WTC11 (cell line): ENCODE results near the gene ZNF277. TPM values are rescaled to one million over a fixed set of nuclear protein-coding genes. Genes with fewer than 3 reads are reported as not detected.

Experiments
- ATAC-seq: fragments of 200-7000 bp; cut with Tn5 transposase; 2 replicates; pipeline ENCODE4 v1.10.0; 2021; ENCODE audit warnings: mild to moderate bottlenecking, moderate library complexity
- CTCF ChIA-PET: fragments of 300-600 bp; sonication (Branson Sonifier 250); formaldehyde crosslinking; loops from one replicate; lab custom pipeline; 2021; ENCODE audit warnings: antibody characterized with exemption; lab: Charles Lee
- POLR2A ChIA-PET: fragments of 350-600 bp; sonication (Branson Sonifier 250); formaldehyde crosslinking; loops from one replicate; lab custom pipeline; 2021; ENCODE audit warnings: antibody characterized with exemption; lab: Charles Lee
- DNase-seq: peaks from one replicate; pipeline ENCODE4 v3.0.0; 2021; ENCODE audit warnings: low spot score
- H3K27ac Mint-ChIP-seq: 2 replicates; pipeline ENCODE4 v1.8.0; 2021; ENCODE audit warnings: mixed read lengths
- H3K27me3 Mint-ChIP-seq: 2 replicates; pipeline ENCODE4 v1.8.0; 2021; ENCODE audit warnings: low read depth, mild to moderate bottlenecking, moderate library complexity, mixed read lengths
- H3K36me3 Mint-ChIP-seq: 2 replicates; pipeline ENCODE4 v1.8.0; 2021; ENCODE audit warnings: mixed read lengths
- H3K4me1 Mint-ChIP-seq: 2 replicates; pipeline ENCODE4 v1.8.0; 2022; ENCODE audit warnings: mixed read lengths
- H3K4me3 Mint-ChIP-seq: 2 replicates; pipeline ENCODE4 v1.8.0; 2021; ENCODE audit warnings: mild to moderate bottlenecking, moderate library complexity, mixed read lengths
- H3K9me3 Mint-ChIP-seq: 2 replicates; pipeline ENCODE4 v1.8.0; 2021; ENCODE audit warnings: mixed read lengths
- CREB1 ChIP-seq: sonication (generic); formaldehyde crosslinking; IDR thresholded peaks from 2 replicates; pipeline ENCODE4 v1.8.0; 2023; ENCODE audit warnings: mild to moderate bottlenecking, missing genetic modification reagents
- ELF4 ChIP-seq: sonication (generic); formaldehyde crosslinking; IDR thresholded peaks from 2 replicates; pipeline ENCODE4 v1.8.1; 2022; ENCODE audit warnings: low read depth, mild to moderate bottlenecking, moderate library complexity, missing genetic modification reagents
- EMX1 ChIP-seq: fragments of 250-450 bp; sonication (Bioruptor Pico); IDR thresholded peaks from 2 replicates; pipeline ENCODE4 v1.8.0; 2021; ENCODE audit warnings: mild to moderate bottlenecking
- MXD4 ChIP-seq: fragments of 250-450 bp; sonication (Bioruptor Pico); IDR thresholded peaks from 2 replicates; pipeline ENCODE4 v1.8.0; 2021; ENCODE audit warnings: mild to moderate bottlenecking, moderate library complexity, borderline replicate concordance
- NFYB ChIP-seq: sonication (generic); formaldehyde crosslinking; conservative IDR thresholded peaks from 2 replicates; pipeline ENCODE4 v1.8.0; 2022; ENCODE audit warnings: low read depth, missing genetic modification reagents
- NR2C2 ChIP-seq: sonication (generic); formaldehyde crosslinking; IDR thresholded peaks from 2 replicates; pipeline ENCODE4 v1.8.0; 2022; ENCODE audit warnings: mild to moderate bottlenecking, missing genetic modification reagents
- SP1 ChIP-seq: sonication (generic); formaldehyde crosslinking; conservative IDR thresholded peaks from 2 replicates; pipeline ENCODE4 v1.8.1; 2022; ENCODE audit warnings: missing genetic modification reagents
- TP53 ChIP-seq: sonication (generic); formaldehyde crosslinking; IDR thresholded peaks from 2 replicates; pipeline ENCODE4 v1.8.1; 2023; ENCODE audit warnings: mild to moderate bottlenecking, missing genetic modification reagents
- ZBTB21 ChIP-seq: sonication (generic); formaldehyde crosslinking; IDR thresholded peaks from 2 replicates; pipeline ENCODE4 v1.8.1; 2023; ENCODE audit warnings: mild to moderate bottlenecking, missing genetic modification reagents, borderline replicate concordance
- ZNF121 ChIP-seq: sonication (generic); formaldehyde crosslinking; IDR thresholded peaks from 2 replicates; pipeline ENCODE4 v1.8.0; 2023; ENCODE audit warnings: missing genetic modification reagents
- total RNA-seq: library from RNA; stranded (reverse); gene quantifications from 3 replicates; pipeline ENCODE4 v1.2.3, GENCODE V29; 2021
- TF ChIP-seq, protein P1 (sequence below): sonication (generic); formaldehyde crosslinking; IDR thresholded peaks from 2 replicates; pipeline ENCODE4 v1.8.0; 2023; ENCODE audit warnings: missing genetic modification reagents, mild to moderate bottlenecking, borderline replicate concordance
- TF ChIP-seq, protein P2 (sequence below): sonication (generic); formaldehyde crosslinking; IDR thresholded peaks from 2 replicates; pipeline ENCODE4 v1.8.1; 2023; ENCODE audit warnings: mild to moderate bottlenecking, missing genetic modification reagents, moderate library complexity
- TF ChIP-seq, protein P3 (sequence below): fragments of 250-450 bp; sonication (Bioruptor Pico); IDR thresholded peaks from 2 replicates; pipeline ENCODE4 v1.9.0; 2021; ENCODE audit warnings: mild to moderate bottlenecking, borderline replicate concordance
- TF ChIP-seq, protein P4 (sequence below): sonication (generic); formaldehyde crosslinking; IDR thresholded peaks from 2 replicates; pipeline ENCODE4 v1.8.1; 2022; ENCODE audit warnings: low read depth, mild to moderate bottlenecking, moderate library complexity, missing genetic modification reagents, borderline replicate concordance
- TF ChIP-seq, protein P5 (sequence below): sonication (generic); formaldehyde crosslinking; IDR thresholded peaks from 2 replicates; pipeline ENCODE4 v1.8.0; 2022; ENCODE audit warnings: missing genetic modification reagents
- TF ChIP-seq, protein P6 (sequence below): sonication (generic); formaldehyde crosslinking; conservative IDR thresholded peaks from 2 replicates; pipeline ENCODE4 v1.8.1; 2023; ENCODE audit warnings: mild to moderate bottlenecking, low read depth, missing genetic modification reagents, moderate library complexity
- TF ChIP-seq, protein P7 (sequence below): sonication (generic); formaldehyde crosslinking; IDR thresholded peaks from 2 replicates; pipeline ENCODE4 v1.8.1; 2023; ENCODE audit warnings: mild to moderate bottlenecking, missing genetic modification reagents

The ZNF277 gene
- total RNA-seq, 1 experiment from 2014 or later: 22.5 TPM

DNA sequence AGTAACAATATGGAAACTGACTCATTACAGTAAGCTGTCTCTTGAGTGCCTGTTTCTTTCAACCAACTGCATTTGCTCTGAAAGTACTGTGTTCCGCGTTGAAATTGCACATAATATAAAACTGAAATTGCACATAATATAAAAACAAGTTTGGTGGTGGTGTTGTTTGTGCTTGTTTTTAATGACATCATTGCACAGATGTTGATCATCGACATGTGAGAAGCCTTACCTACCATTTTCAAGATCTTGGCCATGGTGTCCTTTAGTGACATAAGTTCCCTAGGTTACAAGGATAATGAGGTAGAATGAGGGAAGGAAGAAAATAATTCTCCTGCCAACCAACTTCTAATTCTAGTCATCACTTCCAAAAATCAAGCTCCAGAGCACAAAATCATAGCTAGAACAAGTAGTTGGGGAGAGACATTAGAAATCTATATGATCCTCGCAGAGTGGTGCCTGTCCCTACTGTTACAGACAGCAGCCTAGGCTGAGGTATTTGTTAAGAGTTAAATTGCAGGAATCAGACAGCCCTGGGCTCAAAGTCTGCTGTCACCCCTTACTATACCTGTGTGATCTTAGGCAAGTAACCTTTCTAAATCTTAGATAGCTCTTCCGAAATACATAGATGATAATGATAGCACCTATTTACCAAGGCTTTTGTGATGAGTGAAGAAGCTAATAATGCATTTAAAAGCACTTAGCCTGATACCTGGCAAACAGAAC lies 29.6 kb upstream of the ZNF277 start (continued):
- TF ChIP-seq, protein P1, sequence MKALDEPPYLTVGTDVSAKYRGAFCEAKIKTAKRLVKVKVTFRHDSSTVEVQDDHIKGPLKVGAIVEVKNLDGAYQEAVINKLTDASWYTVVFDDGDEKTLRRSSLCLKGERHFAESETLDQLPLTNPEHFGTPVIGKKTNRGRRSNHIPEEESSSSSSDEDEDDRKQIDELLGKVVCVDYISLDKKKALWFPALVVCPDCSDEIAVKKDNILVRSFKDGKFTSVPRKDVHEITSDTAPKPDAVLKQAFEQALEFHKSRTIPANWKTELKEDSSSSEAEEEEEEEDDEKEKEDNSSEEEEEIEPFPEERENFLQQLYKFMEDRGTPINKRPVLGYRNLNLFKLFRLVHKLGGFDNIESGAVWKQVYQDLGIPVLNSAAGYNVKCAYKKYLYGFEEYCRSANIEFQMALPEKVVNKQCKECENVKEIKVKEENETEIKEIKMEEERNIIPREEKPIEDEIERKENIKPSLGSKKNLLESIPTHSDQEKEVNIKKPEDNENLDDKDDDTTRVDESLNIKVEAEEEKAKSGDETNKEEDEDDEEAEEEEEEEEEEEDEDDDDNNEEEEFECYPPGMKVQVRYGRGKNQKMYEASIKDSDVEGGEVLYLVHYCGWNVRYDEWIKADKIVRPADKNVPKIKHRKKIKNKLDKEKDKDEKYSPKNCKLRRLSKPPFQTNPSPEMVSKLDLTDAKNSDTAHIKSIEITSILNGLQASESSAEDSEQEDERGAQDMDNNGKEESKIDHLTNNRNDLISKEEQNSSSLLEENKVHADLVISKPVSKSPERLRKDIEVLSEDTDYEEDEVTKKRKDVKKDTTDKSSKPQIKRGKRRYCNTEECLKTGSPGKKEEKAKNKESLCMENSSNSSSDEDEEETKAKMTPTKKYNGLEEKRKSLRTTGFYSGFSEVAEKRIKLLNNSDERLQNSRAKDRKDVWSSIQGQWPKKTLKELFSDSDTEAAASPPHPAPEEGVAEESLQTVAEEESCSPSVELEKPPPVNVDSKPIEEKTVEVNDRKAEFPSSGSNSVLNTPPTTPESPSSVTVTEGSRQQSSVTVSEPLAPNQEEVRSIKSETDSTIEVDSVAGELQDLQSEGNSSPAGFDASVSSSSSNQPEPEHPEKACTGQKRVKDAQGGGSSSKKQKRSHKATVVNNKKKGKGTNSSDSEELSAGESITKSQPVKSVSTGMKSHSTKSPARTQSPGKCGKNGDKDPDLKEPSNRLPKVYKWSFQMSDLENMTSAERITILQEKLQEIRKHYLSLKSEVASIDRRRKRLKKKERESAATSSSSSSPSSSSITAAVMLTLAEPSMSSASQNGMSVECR: no peak

DNA sequence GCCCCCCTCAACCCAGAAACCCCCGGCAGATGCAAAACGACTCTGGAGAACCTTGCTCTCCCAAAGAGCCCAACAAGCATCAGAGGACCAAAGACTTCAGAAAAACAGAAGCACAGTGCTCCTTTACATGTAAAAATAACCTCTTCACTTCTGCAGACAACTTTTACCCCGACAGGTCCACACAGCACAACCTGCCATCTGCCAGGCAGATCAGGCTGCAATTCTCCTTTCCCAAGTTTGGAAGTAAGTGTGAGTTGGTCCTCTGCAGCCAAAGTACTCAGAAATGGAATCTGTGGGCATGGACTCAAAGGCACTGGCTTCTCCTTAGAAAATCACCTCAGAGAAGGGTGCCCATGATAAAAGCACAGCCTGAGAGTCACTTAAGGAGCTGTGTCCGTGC lies 26.3 kb upstream of the ZNF277 start:
- TF ChIP-seq ZNF121 (CRISPR knock-in tag): no peak
- TF ChIP-seq, protein P2, sequence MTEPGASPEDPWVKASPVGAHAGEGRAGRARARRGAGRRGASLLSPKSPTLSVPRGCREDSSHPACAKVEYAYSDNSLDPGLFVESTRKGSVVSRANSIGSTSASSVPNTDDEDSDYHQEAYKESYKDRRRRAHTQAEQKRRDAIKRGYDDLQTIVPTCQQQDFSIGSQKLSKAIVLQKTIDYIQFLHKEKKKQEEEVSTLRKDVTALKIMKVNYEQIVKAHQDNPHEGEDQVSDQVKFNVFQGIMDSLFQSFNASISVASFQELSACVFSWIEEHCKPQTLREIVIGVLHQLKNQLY (CRISPR knock-in tag): no peak
- TF ChIP-seq NFYB (CRISPR knock-in tag): no peak
- TF ChIP-seq CREB1 (CRISPR knock-in tag): no peak
- TF ChIP-seq, protein P3, sequence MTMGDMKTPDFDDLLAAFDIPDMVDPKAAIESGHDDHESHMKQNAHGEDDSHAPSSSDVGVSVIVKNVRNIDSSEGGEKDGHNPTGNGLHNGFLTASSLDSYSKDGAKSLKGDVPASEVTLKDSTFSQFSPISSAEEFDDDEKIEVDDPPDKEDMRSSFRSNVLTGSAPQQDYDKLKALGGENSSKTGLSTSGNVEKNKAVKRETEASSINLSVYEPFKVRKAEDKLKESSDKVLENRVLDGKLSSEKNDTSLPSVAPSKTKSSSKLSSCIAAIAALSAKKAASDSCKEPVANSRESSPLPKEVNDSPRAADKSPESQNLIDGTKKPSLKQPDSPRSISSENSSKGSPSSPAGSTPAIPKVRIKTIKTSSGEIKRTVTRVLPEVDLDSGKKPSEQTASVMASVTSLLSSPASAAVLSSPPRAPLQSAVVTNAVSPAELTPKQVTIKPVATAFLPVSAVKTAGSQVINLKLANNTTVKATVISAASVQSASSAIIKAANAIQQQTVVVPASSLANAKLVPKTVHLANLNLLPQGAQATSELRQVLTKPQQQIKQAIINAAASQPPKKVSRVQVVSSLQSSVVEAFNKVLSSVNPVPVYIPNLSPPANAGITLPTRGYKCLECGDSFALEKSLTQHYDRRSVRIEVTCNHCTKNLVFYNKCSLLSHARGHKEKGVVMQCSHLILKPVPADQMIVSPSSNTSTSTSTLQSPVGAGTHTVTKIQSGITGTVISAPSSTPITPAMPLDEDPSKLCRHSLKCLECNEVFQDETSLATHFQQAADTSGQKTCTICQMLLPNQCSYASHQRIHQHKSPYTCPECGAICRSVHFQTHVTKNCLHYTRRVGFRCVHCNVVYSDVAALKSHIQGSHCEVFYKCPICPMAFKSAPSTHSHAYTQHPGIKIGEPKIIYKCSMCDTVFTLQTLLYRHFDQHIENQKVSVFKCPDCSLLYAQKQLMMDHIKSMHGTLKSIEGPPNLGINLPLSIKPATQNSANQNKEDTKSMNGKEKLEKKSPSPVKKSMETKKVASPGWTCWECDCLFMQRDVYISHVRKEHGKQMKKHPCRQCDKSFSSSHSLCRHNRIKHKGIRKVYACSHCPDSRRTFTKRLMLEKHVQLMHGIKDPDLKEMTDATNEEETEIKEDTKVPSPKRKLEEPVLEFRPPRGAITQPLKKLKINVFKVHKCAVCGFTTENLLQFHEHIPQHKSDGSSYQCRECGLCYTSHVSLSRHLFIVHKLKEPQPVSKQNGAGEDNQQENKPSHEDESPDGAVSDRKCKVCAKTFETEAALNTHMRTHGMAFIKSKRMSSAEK: no peak
- TF ChIP-seq ZBTB21 (CRISPR knock-in tag): no peak
- TF ChIP-seq, protein P4, sequence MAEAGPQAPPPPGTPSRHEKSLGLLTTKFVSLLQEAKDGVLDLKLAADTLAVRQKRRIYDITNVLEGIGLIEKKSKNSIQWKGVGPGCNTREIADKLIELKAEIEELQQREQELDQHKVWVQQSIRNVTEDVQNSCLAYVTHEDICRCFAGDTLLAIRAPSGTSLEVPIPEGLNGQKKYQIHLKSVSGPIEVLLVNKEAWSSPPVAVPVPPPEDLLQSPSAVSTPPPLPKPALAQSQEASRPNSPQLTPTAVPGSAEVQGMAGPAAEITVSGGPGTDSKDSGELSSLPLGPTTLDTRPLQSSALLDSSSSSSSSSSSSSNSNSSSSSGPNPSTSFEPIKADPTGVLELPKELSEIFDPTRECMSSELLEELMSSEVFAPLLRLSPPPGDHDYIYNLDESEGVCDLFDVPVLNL: no peak
- no peak for TF ChIP-seq MXD4 (CRISPR knock-in tag)
- TF ChIP-seq TP53 (CRISPR knock-in tag): no peak
- TF ChIP-seq NR2C2: no peak
- TF ChIP-seq ELF4 (CRISPR knock-in tag): no peak
- TF ChIP-seq, protein P5, sequence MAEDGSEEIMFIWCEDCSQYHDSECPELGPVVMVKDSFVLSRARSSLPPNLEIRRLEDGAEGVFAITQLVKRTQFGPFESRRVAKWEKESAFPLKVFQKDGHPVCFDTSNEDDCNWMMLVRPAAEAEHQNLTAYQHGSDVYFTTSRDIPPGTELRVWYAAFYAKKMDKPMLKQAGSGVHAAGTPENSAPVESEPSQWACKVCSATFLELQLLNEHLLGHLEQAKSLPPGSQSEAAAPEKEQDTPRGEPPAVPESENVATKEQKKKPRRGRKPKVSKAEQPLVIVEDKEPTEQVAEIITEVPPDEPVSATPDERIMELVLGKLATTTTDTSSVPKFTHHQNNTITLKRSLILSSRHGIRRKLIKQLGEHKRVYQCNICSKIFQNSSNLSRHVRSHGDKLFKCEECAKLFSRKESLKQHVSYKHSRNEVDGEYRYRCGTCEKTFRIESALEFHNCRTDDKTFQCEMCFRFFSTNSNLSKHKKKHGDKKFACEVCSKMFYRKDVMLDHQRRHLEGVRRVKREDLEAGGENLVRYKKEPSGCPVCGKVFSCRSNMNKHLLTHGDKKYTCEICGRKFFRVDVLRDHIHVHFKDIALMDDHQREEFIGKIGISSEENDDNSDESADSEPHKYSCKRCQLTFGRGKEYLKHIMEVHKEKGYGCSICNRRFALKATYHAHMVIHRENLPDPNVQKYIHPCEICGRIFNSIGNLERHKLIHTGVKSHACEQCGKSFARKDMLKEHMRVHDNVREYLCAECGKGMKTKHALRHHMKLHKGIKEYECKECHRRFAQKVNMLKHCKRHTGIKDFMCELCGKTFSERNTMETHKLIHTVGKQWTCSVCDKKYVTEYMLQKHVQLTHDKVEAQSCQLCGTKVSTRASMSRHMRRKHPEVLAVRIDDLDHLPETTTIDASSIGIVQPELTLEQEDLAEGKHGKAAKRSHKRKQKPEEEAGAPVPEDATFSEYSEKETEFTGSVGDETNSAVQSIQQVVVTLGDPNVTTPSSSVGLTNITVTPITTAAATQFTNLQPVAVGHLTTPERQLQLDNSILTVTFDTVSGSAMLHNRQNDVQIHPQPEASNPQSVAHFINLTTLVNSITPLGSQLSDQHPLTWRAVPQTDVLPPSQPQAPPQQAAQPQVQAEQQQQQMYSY (CRISPR knock-in tag): no peak
- TF ChIP-seq, protein P6, sequence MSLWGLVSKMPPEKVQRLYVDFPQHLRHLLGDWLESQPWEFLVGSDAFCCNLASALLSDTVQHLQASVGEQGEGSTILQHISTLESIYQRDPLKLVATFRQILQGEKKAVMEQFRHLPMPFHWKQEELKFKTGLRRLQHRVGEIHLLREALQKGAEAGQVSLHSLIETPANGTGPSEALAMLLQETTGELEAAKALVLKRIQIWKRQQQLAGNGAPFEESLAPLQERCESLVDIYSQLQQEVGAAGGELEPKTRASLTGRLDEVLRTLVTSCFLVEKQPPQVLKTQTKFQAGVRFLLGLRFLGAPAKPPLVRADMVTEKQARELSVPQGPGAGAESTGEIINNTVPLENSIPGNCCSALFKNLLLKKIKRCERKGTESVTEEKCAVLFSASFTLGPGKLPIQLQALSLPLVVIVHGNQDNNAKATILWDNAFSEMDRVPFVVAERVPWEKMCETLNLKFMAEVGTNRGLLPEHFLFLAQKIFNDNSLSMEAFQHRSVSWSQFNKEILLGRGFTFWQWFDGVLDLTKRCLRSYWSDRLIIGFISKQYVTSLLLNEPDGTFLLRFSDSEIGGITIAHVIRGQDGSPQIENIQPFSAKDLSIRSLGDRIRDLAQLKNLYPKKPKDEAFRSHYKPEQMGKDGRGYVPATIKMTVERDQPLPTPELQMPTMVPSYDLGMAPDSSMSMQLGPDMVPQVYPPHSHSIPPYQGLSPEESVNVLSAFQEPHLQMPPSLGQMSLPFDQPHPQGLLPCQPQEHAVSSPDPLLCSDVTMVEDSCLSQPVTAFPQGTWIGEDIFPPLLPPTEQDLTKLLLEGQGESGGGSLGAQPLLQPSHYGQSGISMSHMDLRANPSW: no peak
- TF ChIP-seq SP1 (CRISPR knock-in tag): no peak
- no peak for TF ChIP-seq EMX1 (CRISPR knock-in tag)
- TF ChIP-seq, protein P7, sequence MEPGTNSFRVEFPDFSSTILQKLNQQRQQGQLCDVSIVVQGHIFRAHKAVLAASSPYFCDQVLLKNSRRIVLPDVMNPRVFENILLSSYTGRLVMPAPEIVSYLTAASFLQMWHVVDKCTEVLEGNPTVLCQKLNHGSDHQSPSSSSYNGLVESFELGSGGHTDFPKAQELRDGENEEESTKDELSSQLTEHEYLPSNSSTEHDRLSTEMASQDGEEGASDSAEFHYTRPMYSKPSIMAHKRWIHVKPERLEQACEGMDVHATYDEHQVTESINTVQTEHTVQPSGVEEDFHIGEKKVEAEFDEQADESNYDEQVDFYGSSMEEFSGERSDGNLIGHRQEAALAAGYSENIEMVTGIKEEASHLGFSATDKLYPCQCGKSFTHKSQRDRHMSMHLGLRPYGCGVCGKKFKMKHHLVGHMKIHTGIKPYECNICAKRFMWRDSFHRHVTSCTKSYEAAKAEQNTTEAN (CRISPR knock-in tag): no peak
- no peak for ATAC-seq
- no peak for DNase-seq
- Mint-ChIP-seq H3K9me3 (no peaks in the 10 kb centered on the region), H3K27ac (no peak overlapping the region), H3K4me3 (no peak overlapping the region), H3K36me3 (no peaks in the 10 kb centered on the region), H3K4me1 (peaks cover 19% of the 10 kb centered on the region), H3K27me3 (no peaks in the 10 kb centered on the region)
- ChIA-PET CTCF (no interaction called here), POLR2A (no interaction called here)
